Transverse colon (tissue), 4 donors: ENCODE measurements around the gene TRIM29.

Experiments used
- EP300 ChIP-seq: sonication (generic); formaldehyde crosslinking; IDR thresholded peaks from one replicate; pipeline ENCODE4 v1.6.1; 2017; ENCODE audit warnings: antibody characterized with exemption, low read depth
- POLR2A ChIP-seq: fragments of 450-650 bp; IDR thresholded peaks from one replicate; pipeline ENCODE4 v1.6.1; 2016; ENCODE audit warnings: antibody characterized with exemption, mild to moderate bottlenecking, moderate library complexity
- POLR2AphosphoS5 ChIP-seq, 3 donors: sonication (generic); formaldehyde crosslinking; IDR thresholded peaks; one replicate each; pipeline ENCODE4 v1.6.1; 2016; ENCODE audit warnings: antibody characterized with exemption in 3 of 3
- TF ChIP-seq, protein P1 (sequence below), 5 experiments: fragments of 200-600 bp in 3 of 5; fragments of 450-650 bp in 2 of 5; sonication (generic) in 3 of 5; IDR thresholded peaks; 1 replicate in 2 of 5; 2 replicates in 3 of 5; pipeline ENCODE4 v1.5.1; 2016 to 2017; ENCODE audit warnings: antibody characterized with exemption in 5 of 5, inconsistent platforms in 3 of 5, mild to moderate bottlenecking in 2 of 5, moderate library complexity in 1 of 5

DNA sequence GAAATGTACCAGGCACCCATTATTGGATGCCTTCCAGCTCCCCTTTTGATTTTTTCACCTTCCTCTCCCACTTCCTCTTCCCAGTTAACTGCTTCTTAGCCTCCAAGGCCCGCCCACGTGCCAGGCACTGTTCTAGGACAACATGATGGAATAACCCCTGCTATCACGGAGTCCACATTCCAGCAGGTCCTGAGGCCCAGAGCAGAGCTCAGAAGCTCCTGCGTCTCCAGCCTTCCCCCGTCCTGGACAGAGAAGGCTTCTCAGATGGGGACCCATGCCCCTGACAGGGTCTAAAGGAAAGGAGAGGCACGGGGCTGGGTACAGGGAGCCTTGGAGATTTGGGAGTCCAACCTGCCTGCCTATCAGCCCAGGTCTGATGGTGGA lies 29.1 kb downstream of the TRIM29 start:
- TF ChIP-seq, protein P1, sequence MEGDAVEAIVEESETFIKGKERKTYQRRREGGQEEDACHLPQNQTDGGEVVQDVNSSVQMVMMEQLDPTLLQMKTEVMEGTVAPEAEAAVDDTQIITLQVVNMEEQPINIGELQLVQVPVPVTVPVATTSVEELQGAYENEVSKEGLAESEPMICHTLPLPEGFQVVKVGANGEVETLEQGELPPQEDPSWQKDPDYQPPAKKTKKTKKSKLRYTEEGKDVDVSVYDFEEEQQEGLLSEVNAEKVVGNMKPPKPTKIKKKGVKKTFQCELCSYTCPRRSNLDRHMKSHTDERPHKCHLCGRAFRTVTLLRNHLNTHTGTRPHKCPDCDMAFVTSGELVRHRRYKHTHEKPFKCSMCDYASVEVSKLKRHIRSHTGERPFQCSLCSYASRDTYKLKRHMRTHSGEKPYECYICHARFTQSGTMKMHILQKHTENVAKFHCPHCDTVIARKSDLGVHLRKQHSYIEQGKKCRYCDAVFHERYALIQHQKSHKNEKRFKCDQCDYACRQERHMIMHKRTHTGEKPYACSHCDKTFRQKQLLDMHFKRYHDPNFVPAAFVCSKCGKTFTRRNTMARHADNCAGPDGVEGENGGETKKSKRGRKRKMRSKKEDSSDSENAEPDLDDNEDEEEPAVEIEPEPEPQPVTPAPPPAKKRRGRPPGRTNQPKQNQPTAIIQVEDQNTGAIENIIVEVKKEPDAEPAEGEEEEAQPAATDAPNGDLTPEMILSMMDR (IDR thresholded peaks at IDR 0.05): no peak
- TF ChIP-seq POLR2AphosphoS5 (IDR thresholded peaks at IDR 0.05) (no peak), POLR2A (no peak), EP300 (no peak)
